Osteoblast (primary cell): ENCODE results near the gene ARHGAP12. TPM values are rescaled to one million over a fixed set of nuclear protein-coding genes. Genes with fewer than 3 reads are reported as not detected.
"Not testable (repeated sequence)": the region's sequence is repeated elsewhere in the genome, so short reads cannot be mapped to it uniquely, and the experiment has no call there.

Experiments
- DNase-seq: peaks from one replicate; pipeline ENCODE4 v3.0.0; 2011; ENCODE audit warnings: low spot score, mixed read lengths; ENCODE audit not compliant: insufficient read length; ENCODE audit errors: missing footprints
- H2AFZ ChIP-seq: 2 replicates; pipeline ENCODE4 v1.6.0; 2011; ENCODE audit warnings: mild to moderate bottlenecking, low read length
- H3K27ac ChIP-seq: 2 replicates; pipeline ENCODE4 v1.5.1; 2011; ENCODE audit warnings: mild to moderate bottlenecking, low read depth, low read length, moderate library complexity
- H3K27me3 ChIP-seq: 2 replicates; pipeline ENCODE4 v1.6.0; 2012; ENCODE audit warnings: mild to moderate bottlenecking, control low read depth, inconsistent platforms, low read length, moderate library complexity; ENCODE audit not compliant: insufficient read depth
- H3K36me3 ChIP-seq: 2 replicates; pipeline ENCODE4 v1.5.1; 2011; ENCODE audit warnings: mild to moderate bottlenecking, low read length, control low read depth, moderate library complexity; ENCODE audit not compliant: insufficient read depth
- H3K4me1 ChIP-seq: 2 replicates; pipeline ENCODE4 v1.5.1; 2011; ENCODE audit warnings: mild to moderate bottlenecking, low read length, control low read depth, moderate library complexity; ENCODE audit not compliant: insufficient read depth
- H3K4me2 ChIP-seq: 2 replicates; pipeline ENCODE4 v1.6.0; 2011; ENCODE audit warnings: mild to moderate bottlenecking, low read length; ENCODE audit not compliant: insufficient read depth
- H3K4me3 ChIP-seq: fragments of 200-600 bp; sonication (generic); 3 replicates; pipeline ENCODE4 v1.5.1; 2012; ENCODE audit warnings: mild to moderate bottlenecking, low read length, inconsistent platforms; ENCODE audit not compliant: insufficient read depth
- H3K79me2 ChIP-seq: 2 replicates; pipeline ENCODE4 v1.6.0; 2012; ENCODE audit warnings: mild to moderate bottlenecking, low read length, control low read depth, inconsistent platforms; ENCODE audit not compliant: insufficient read depth
- H3K9me3 ChIP-seq: 2 replicates; pipeline ENCODE4 v1.5.1; 2011; ENCODE audit warnings: low read depth, low read length, control low read depth
- H4K20me1 ChIP-seq: 2 replicates; pipeline ENCODE4 v1.6.0; 2012; ENCODE audit warnings: mild to moderate bottlenecking, low read length, control low read depth; ENCODE audit not compliant: insufficient read depth
- CTCF ChIP-seq: IDR thresholded peaks from 2 replicates; pipeline ENCODE4 v1.5.1; 2011; ENCODE audit warnings: mild to moderate bottlenecking, low read depth, low read length, moderate library complexity; ENCODE audit errors: extremely low read depth
- total RNA-seq: library from RNA; depleted of rRNA; stranded (reverse); fragments of >200 nt; gene quantifications from 2 replicates; pipeline ENCODE4 v1.2.3, GENCODE V29; 2012

Gene ARHGAP12
- total RNA-seq, 1 donor = 76.0 TPM

- Histone ChIP-seq H3K9me3 (no peaks in the 10 kb centered on the region), H2AFZ (no peak overlapping the region), H3K4me1 (peaks cover 15% of the 10 kb centered on the region), H3K27me3 (no peaks in the 10 kb centered on the region), H3K4me2 (no peak overlapping the region), H4K20me1 (no peaks in the 10 kb centered on the region), H3K79me2 (no peaks in the 10 kb centered on the region), H3K4me3 (no peak overlapping the region), H3K27ac (no peak overlapping the region), H3K36me3 (no peaks in the 10 kb centered on the region)
- TF ChIP-seq CTCF = no peak
- no peak for DNase-seq
These were observed 154.8 kb downstream of the ARHGAP12 start for GRCh38 chr10:31773749-31774298.

GRCh38 chr10:31771331-31771831 is 157.2 kb downstream of the ARHGAP12 start:
- H3K79me2 ChIP-seq = no peaks in the 10 kb centered on the region
- no peak overlapping the region for H3K4me3 ChIP-seq
- no peak for TF ChIP-seq CTCF
- H3K27me3 ChIP-seq = no peaks in the 10 kb centered on the region
- H3K4me1 ChIP-seq = peaks cover 21% of the 10 kb centered on the region
- H2AFZ ChIP-seq = peak overlapping the region; percentile 2
- no peak overlapping the region for H3K27ac ChIP-seq
- DNase-seq = no peak
- H4K20me1 ChIP-seq = no peaks in the 10 kb centered on the region
- no peaks in the 10 kb centered on the region for H3K36me3 ChIP-seq
- H3K9me3 ChIP-seq = no peaks in the 10 kb centered on the region
- no peak overlapping the region for H3K4me2 ChIP-seq

- peak overlapping the region; percentile 40 for H3K27ac ChIP-seq
- no peaks in the 10 kb centered on the region for H3K36me3 ChIP-seq
- H4K20me1 ChIP-seq = no peaks in the 10 kb centered on the region
- peaks cover 21% of the 10 kb centered on the region for H3K4me1 ChIP-seq
- H3K4me3 ChIP-seq = no peak overlapping the region
- no peaks in the 10 kb centered on the region for H3K79me2 ChIP-seq
- no peaks in the 10 kb centered on the region for H3K27me3 ChIP-seq
- H3K4me2 ChIP-seq = peak overlapping the region; percentile 57
- TF ChIP-seq CTCF = peak; percentile 53
- DNase-seq = peak; percentile 65
- H2AFZ ChIP-seq = no peak overlapping the region
- no peaks in the 10 kb centered on the region for H3K9me3 ChIP-seq
These were observed 158.2 kb downstream of the ARHGAP12 start for GRCh38 chr10:31770307-31770902.

GRCh38 chr10:31769564-31769963 is 159.1 kb downstream of the ARHGAP12 start:
- H3K79me2 ChIP-seq = no peaks in the 10 kb centered on the region
- peak overlapping the region; percentile 57 for H3K4me2 ChIP-seq
- no peak overlapping the region for H2AFZ ChIP-seq
- TF ChIP-seq CTCF = no peak
- no peaks in the 10 kb centered on the region for H3K27me3 ChIP-seq
- H3K4me3 ChIP-seq = no peak overlapping the region
- H4K20me1 ChIP-seq = no peaks in the 10 kb centered on the region
- H3K4me1 ChIP-seq = peaks cover 21% of the 10 kb centered on the region
- H3K27ac ChIP-seq = peak overlapping the region; percentile 60
- peak; percentile 93 for DNase-seq
- H3K36me3 ChIP-seq = no peaks in the 10 kb centered on the region
- H3K9me3 ChIP-seq = no peaks in the 10 kb centered on the region

GRCh38 chr10:31768935-31769334 is 159.7 kb downstream of the ARHGAP12 start:
- H3K36me3 ChIP-seq, H3K9me3 ChIP-seq, H3K4me3 ChIP-seq, H3K4me2 ChIP-seq, H3K79me2 ChIP-seq, DNase-seq, H4K20me1 ChIP-seq, H2AFZ ChIP-seq, H3K27me3 ChIP-seq: not testable (repeated sequence)
- Histone ChIP-seq H3K27ac (peak overlapping the region; percentile 60), H3K4me1 (peaks cover 21% of the 10 kb centered on the region)
